Dedifferentiated amniotic fluid mesenchymal stem cell (primary cell): ENCODE measurements around the gene CCR5AS.
"Not testable (repeated sequence)": the region's sequence is repeated elsewhere in the genome, so short reads cannot be mapped to it uniquely, and the experiment has no call there.

Experiments used
- DNase-seq: peaks from one replicate; pipeline ENCODE4 v3.0.0-alpha.2; 2016; ENCODE audit errors: extremely low spot score

CCR5AS gene

DNA sequence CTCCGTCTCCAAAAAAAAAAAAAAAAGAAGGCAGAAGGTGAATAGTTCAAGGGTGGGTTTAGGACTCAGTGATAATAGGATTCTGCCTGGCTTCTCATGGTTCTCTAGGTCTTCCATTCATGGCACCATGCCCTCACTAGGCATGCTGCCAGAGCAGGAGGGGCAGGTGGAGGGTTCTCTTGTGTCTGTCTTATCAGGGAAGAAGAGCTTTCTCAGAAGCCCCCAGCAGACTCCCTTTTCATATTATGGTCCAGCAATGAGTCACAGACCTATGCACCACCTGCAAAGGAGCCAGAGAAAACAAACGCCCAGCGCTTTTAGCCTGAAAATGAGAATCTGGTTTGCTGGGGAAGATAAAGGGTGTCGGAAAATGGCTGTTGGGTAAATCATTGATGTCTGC is 50.0 kb downstream of the CCR5AS start:
- DNase-seq, result no peak

DNA sequence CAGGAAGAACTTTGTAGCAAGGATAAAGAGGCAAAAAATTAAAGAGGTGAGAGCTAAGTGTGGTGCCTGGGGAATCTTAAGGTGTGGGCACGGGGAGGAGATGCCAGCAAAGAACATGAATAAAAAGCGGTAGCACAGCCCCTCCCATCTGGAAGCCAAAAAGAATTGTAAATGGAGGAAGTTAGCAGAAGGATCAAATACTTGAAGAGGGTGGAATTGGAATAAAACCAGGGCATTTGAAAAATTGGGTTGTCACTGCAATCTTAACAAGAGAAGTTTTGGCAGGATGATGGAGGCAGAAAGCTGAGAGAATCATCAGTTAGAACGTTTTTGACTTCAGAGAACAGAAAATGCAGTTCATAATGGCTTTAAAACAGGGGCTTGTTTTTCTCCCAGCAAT is 50.6 kb downstream of the CCR5AS start:
- no peak for DNase-seq

DNA sequence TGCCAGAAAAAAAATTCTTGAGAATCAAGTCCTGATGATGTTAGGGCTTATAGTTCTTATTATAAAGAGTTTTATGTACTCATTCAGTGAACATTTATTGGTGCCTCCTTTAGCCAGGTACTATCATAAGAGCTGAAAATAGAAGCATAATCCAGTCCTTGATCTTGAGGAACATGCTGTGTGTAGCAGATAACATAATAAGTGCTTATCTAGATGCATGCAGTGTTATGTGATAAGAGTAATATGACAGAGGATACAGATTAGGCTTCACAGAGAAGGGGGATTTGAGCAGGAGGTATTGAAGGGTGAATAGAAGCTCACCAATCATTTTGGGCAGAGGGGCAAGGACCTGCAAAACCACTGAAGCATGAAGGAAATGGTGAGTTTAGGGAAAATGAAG is 51.9 kb downstream of the CCR5AS start:
- DNase-seq, result no peak

DNA sequence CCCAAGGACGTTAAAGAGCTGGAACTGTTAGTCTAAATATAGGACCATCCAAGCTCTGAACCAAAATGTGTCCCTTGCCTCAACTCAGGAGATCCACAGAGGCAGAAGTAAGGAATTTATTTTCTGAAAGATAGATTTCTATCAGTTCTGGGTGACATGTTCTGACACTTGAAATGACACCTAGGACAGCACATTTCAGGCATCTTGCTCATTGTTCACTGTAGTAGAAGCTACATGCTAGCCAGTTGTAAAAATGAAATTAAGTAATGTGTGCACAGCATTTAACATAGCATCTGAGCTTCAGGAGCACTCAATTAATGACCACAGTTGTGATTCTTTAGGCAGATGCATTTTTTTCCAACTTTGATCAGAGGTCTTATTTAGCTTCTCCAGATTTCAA is 52.4 kb downstream of the CCR5AS start:
- DNase-seq, result no peak

DNA sequence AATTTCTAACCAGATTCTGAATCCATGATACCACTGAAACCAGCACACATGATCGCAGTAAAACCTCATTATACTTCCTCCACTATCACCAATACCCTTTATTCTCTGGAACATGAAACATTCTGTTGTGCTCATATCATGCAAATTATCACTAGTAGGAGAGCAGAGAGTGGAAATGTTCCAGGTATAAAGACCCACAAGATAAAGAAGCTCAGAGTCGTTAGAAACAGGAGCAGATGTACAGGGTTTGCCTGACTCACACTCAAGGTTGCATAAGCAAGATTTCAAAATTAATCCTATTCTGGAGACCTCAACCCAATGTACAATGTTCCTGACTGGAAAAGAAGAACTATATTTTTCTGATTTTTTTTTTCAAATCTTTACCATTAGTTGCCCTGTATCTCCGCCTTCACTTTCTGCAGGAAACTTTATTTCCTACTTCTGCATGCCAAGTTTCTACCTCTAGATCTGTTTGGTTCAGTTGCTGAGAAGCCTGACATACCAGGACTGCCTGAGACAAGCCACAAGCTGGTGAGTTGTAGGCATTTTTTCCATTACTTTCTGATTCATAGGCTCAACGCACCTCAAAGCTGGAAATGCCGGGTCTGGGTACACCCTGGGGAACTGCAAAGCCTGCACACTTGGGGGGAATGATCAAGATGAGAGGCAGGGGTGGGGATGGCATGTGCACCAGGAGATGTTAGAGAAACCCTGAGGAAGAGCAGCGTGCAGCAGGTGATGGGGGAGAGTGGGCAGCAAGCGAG is 53.0 kb downstream of the CCR5AS start, which contains the start of gene CCR2:
TSS of gene CCR2 (plus strand) at position 465 of the 764 bp plus-strand sequence. CDS start 3,417 bp downstream, outside the sequence.
- DNase-seq, result no peak

DNA sequence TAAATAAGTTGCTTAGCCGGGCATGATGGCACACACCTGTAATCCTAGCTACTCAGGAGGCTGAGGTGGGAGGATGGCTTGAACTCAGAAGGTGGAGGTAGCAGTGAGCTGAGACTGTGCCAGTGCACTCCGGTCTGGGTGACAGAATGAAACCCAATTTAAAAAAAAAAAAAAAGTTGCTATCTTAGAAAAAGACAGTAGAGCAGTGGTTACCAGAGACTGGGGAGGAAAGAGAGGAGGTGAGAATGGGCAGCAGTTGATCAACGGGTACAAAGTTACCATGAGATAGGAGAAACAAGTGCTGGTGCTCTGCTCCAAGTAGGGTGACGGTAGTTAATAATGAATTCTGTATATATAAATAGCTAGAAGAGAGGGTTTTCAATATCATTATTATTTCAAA is 53.8 kb downstream of the CCR5AS start:
- DNase-seq, result no peak

DNA sequence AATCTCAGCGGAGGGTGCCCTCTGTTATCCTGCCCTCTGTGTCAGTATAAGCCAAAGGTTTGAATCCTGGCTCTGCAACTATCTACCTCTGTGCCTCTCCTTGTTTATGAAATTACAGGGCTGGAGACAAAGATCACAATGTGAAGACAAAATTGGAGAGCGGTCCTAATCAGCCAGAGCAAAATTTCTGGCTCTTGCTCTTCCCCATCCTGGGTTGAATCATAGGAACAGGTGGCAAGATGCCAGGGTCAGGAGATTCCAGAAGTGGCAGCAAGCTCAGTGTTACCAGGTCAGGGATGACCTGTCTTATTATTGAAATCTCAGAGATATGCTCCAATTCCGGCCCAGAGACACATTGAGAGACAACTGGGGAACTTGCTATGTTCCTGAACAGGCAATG is 55.2 kb downstream of the CCR5AS start:
- DNase-seq, result no peak

DNA sequence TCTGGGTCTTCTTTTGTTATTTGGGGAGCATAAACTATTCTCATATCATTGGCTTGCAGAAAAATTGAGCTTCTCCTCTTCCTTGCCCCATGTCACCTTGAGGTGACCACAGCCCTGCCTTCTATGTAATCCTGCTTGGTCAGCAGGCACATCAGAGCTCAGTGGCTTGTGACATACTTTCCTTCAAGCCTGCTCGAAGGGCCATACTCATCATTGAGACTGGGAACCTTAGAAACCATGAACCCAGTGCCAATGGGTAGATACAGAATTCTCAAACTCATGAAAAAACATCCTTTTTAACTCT is 56.7 kb downstream of the CCR5AS start:
- no peak for DNase-seq

DNA sequence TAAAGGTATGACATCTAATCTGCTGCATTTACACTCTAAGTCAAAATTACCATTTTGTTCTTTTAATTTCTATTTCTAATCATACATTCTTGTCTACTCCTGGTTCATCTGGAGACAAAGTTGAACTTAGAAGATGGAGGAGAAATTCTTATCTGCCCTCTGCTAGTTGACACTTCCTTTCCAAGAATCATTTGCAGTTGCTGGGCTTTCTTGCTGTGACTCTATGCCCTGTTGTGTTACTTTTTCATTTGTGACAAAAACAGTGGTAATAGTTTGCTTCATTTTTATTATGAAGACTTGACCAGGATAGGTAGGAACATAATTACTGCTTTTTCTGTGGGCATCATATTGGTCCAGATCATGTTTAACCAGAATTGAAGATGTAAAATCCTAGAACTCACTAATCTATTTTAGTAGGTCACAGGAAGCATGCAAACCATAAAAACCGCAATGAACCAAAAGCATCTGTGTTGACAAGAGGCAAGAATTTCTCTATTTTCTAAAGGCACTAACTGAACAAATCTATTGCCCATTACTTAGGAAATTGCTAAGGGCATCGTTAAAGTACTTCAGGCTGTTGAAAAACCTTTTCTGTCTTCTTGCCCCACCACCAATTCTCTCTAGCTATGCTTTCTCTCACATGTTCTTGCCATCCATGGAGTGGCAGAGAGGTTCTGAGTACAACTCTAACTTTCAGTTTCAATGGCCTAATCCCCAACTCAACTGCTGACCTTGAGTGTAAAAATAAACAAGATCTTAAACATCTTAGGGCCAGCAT is 57.2 kb downstream of the CCR5AS start:
- no peak for DNase-seq

DNA sequence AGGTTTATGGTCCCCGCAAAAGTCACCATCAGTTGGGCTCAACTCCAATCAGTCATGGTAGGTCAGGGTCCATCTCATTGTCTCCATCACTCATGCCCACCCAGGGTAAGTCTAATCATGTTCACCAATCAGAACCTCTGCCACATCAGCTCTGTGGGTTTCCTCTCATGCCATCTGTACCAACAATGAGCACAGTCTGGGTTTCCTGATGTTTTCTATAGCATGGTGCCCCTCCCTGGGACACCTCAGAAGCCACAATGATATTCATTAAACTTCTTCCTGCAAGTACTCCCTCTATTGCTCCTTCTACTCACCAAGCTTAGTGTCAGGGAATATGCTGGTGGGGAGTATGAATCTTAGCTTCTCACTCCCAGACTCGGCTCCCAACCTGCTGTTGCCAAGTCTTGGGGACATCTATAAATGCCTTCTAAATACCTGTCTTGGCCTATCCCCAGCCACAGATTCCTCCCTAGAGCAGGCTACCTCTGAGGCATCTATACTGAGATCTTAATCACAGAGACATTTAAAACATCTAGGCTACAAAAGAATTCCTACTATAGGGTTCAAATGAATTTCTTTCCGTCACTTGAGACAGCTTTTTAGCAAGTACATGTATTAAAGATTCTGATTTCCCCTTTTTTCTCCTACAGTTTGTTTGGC is 57.9 kb downstream of the CCR5AS start:
- no peak for DNase-seq

DNA sequence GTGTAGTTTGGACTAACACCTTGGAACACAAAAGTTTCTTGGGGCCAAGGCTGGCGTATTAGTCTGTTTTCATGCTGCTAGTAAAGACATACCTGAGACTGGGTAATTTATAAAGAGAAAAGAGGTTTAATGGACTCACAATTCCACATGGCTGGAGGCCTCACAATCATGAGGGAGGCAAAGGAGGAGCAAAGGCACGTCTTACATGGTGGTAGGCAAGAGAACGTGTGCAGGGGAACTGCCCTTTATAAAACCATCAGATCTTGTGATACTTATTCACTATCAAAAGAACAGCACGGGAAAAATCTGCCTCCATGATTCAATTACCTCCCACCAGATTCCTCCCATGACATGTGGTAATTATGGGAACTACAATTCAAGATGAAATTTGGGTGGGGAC is 62.4 kb downstream of the CCR5AS start:
- no peak for DNase-seq

DNA sequence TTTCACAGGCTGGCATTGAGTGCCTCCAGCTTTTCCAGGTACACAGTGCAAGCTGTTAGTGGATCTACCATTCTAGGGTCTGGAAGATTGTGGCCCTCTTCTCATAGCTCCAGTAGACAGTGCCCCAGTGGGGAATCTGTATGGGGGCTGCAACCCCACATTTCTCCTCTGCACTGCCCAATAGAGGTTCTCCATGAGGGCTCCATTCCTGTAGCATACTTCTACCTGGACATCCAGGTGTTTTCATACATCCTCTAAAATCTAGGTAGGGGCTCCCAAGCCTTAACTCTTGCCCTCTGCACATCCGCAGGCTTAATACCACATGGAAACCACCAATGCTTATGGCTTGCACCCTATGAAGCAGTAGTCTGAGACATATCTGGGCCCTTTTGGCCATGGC is 68.0 kb downstream of the CCR5AS start:
- DNase-seq, result no peak

DNA sequence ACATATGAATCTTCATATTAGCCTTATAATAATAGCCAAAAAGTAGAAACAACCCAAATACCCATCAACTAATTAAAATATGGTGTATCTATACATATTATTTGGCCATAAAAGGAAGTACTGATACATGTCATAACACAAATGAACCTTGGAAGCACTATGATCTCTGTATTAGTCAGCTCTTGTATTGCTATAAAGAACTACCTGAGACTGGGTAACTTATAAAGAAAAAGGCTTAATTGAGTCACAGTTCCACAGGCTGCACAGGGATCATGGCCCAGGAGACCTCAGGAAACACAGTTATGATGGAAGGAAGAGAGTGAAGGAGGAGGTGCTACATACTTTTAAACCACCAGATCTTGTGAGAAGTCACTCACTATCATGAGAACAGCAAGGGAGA is 69.0 kb downstream of the CCR5AS start:
- DNase-seq, result no peak

DNA sequence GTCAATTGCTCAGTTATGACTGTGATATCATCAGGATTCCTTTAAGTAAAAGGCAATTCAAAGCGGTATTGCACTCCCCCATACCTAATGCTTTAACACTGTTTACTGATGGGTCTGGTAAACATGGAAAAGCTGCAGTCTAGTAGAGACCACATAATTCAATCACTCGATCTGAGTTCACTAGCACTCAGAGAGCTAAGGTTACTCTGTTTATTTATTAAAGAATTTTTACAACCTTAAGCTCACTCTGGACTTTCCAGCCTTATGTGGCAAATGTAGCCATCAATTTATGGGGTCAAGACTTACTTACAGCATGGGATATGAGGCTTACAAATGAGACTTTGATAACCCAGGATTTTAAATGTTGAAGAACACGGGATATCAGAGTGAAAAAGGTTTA is 71.3 kb downstream of the CCR5AS start:
- no peak for DNase-seq

DNA sequence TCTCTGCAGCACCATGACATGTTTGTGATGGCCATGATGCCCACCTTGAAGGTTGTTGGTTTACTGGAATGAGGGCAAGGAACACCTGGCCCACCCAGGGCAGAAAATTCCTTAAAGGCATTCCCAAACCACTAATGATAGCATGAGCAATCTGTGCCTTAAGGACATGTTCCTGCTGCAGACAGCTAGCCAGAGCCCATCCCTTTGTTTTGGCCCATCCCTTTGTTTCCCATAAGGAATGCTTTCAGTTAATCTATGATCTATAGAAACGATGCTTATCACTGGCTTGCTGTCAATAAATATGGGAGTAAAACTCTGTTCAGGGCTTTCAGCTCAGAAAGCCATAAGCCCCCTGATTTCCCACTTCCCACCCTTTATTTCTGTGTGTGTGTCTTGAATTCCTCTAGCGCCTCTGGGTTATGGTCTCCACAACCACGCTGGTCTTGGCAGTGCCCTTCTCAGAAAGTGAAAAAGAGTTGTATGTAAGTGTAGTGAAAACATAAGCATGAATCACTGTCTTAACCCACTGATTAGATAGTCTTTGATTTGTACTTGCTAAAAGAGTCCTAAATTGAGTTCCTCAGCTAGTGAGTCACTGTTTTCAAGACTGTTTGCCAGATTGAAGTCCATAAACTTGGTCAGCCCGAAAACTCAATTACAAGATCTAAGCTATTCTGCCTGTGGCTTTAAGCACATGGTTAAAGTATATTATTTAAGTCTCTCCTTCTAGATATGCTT is 72.0 kb downstream of the CCR5AS start:
- no peak for DNase-seq

DNA sequence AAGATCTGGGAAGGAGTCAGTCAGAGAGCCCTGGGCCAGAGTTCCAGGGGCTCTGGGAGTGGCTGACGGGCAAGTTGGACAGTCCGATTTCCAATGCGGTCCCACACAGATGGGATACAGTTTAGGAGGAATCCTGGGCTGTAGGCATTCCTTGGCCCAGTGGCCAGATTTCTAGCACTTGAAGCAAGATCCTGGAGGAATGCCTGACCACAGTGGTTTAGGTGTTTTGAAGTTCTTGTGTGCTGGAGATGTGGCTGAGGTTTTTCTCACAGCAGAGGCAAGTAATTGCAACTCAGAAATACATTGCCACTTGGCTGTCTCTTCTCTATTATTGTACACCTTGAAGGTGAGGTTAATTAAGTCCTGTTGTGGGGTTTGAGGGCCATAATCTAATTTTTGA is 76.2 kb downstream of the CCR5AS start:
- DNase-seq, result not testable (repeated sequence)

DNA sequence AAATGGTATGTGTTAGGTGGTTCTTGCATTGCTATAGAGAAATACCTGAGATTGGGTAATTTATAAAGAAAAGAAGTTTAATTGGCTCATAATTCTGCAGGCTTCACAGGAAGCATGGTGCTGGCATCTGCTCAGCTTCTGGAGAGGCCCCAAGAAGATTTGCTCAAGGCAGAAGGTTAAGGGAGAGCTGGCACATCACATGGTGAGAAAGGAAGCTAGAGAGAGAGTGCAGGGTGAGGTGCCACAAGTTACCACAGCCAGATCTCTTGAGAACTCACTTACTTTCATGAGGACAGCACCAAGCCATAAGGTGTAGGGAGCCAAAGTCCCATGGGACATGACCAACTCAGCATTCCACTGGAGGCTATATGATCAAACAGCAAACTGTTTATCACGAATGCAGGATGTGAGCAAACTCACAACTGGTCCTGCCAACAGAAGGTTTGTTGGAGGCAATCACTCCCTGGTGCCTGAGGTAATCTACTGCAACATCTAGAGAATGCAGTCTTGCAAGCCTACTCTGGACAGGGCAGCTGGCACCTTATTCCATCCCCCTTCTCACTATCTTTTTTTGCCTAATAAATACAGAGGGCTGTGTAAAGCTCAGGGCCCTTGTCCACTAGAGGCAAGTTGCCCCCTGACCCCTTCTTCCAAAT is 81.1 kb downstream of the CCR5AS start:
- no peak for DNase-seq

DNA sequence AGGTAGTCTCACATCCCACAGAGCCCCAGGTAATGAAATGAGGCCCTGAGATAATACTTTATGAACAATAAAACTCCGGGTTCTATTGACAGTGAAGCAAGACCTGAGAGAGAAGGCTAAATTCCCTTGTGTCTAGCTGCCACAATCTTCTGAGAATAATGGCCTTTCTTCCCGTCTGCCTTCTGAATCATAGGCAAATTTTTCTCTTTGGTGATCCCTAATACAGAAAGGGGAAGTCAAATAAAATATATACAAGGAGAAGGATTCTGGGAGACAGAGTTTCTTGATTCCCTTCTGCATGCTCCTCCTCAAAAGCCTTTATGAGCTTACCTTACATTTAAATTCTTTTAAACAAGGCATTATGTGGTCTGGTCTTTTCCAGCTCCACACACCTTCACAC is 82.8 kb downstream of the CCR5AS start:
- no peak for DNase-seq

DNA sequence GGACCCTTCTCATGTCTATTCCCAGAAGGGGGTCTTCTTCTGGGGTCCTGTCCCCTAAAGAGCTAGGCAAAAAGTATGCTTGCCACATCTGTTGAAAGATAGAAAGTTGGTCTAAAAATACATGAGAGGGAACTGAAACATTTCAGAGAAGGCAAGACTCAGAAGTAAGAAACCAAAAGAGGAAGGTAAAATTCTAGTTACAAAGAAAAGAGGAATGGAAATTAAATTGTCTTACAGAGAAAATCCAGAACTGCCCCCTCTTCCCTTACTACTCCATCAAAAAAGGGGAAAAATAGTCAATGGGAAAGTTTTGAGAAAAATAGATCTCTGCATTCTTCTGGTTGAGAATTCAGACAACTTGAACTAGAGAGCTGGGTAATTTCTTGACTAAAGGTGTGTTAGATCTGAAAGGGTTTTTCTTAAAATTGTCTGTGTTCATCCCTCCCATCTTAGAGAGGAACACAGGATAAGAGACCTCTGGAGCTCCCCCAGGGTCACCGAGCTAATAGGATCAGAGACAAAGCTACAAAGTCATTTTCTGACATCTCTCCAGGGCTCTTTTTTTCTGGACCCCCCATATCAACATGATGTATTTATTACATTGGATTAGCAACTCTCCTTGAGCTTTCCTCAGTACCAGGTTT is 85.3 kb downstream of the CCR5AS start:
- DNase-seq, result no peak

DNA sequence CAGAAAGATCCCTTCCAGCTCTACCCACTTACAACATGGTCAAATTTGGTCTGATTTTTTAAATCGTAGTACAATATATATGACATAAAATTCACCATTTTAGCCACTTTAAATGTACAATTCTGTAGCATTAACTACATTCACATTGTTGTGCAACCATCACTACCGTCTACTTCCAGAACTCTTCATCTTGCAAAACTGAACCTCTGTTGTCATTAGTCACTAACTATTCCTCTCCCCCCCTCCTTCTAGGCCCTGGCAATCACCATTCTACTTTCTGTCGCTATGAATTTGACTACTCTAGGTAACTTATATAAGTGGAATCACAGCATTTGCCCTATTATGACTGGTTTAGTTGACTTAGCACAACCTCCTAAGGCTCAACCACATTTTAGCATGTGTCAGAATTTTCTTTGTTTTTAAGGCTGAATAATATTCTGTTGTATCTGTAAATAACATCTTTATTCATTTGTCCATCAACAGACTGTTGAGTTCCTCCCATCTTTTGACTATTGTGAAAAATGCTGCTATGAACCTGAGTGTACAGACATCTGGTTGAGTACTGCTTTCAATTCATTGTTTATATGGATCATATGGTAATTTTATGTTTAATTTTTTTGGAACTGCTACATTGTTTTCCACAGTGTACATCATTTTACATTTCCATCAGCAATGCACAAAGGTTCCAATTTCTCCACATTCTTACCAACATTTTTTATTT is 88.5 kb downstream of the CCR5AS start:
- DNase-seq, result no peak

DNA sequence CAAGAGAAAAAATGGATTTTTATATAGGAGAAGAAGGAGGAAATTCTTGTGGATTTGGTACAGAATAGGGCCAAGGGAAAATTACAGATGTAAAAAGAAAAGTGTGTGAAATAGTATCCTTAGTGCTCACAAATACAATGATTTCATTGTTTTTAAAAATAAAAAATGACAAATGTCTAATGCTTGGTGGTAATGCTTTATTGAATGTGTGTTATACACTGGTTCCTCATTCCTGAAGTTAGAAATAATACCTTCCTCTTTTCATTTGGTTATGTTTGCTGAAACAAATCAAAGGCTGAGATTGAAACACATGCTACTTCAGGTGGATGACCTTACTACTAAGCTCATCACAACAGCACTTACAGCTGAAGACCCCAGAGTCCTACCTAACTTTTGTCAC is 90.7 kb downstream of the CCR5AS start:
- no peak for DNase-seq
